Glutamatergic neuron (in vitro differentiated cells): ENCODE results near the gene RBM19. TPM values are rescaled to one million over a fixed set of nuclear protein-coding genes. Genes with fewer than 3 reads are reported as not detected.
"Not testable (repeated sequence)": the region's sequence is repeated elsewhere in the genome, so short reads cannot be mapped to it uniquely, and the experiment has no call there.

ENCODE experiments used
- DNase-seq: peaks from one replicate; pipeline ENCODE4 v3.0.0; 2022
- H3K27ac Mint-ChIP-seq: one replicate; pipeline ENCODE4 v1.8.0; 2020; ENCODE audit warnings: mild to moderate bottlenecking, mixed read lengths, inconsistent platforms; ENCODE audit not compliant: unreplicated experiment
- H3K27me3 Mint-ChIP-seq: one replicate; pipeline ENCODE4 v1.8.0; 2020; ENCODE audit warnings: mild to moderate bottlenecking, moderate library complexity, mixed read lengths, inconsistent platforms; ENCODE audit not compliant: unreplicated experiment
- H3K36me3 Mint-ChIP-seq: one replicate; pipeline ENCODE4 v1.8.0; 2020; ENCODE audit warnings: mild to moderate bottlenecking, mixed read lengths, inconsistent platforms; ENCODE audit not compliant: unreplicated experiment
- H3K4me1 Mint-ChIP-seq: one replicate; pipeline ENCODE4 v1.8.0; 2020; ENCODE audit warnings: mild to moderate bottlenecking, low read depth, mixed read lengths, inconsistent platforms; ENCODE audit not compliant: unreplicated experiment
- H3K4me3 Mint-ChIP-seq: one replicate; pipeline ENCODE4 v1.8.0; 2020; ENCODE audit warnings: mild to moderate bottlenecking, mixed read lengths, inconsistent platforms; ENCODE audit not compliant: unreplicated experiment
- H3K9me3 Mint-ChIP-seq: one replicate; pipeline ENCODE4 v1.8.0; 2020; ENCODE audit warnings: mild to moderate bottlenecking, moderate library complexity, mixed read lengths, inconsistent platforms; ENCODE audit not compliant: unreplicated experiment
- total RNA-seq: library from RNA; stranded (reverse); fragmentation: NEBNext Ultra II Directional; extraction: Animal tissue kit (Norgen Biotek cat#: 25700); gene quantifications from one replicate; pipeline ENCODE4 v1.2.1, GENCODE V29; 2021; ENCODE audit not compliant: unreplicated experiment
- TF ChIP-seq, protein P1 (sequence below): fragments of 200-600 bp; sonication (generic); IDR thresholded peaks from one replicate; pipeline ENCODE4 v1.5.0; 2021; ENCODE audit not compliant: partially characterized antibody, unreplicated experiment

RBM19 gene
- total RNA-seq, 1 donor from 2014 or later, result 27.4 TPM

DNA sequence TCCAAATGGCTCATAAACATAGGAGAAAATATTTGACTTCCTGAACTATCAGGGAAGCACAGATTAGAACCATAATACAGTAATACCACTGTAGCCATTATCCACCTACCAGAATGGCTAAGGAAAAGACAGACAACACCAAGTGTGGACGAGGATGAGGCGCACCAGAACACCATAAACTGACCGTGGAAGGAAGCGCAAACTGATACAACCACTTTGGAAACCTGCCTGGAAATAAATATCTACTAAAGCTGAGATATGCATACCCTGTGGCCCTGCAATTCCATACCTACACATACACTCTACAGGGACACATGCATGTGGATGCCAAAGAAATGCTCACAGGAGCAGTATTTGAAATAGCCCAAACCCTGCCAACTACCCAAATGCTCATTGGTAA, 60.3 kb downstream of the RBM19 start:
- TF ChIP-seq, protein P1, sequence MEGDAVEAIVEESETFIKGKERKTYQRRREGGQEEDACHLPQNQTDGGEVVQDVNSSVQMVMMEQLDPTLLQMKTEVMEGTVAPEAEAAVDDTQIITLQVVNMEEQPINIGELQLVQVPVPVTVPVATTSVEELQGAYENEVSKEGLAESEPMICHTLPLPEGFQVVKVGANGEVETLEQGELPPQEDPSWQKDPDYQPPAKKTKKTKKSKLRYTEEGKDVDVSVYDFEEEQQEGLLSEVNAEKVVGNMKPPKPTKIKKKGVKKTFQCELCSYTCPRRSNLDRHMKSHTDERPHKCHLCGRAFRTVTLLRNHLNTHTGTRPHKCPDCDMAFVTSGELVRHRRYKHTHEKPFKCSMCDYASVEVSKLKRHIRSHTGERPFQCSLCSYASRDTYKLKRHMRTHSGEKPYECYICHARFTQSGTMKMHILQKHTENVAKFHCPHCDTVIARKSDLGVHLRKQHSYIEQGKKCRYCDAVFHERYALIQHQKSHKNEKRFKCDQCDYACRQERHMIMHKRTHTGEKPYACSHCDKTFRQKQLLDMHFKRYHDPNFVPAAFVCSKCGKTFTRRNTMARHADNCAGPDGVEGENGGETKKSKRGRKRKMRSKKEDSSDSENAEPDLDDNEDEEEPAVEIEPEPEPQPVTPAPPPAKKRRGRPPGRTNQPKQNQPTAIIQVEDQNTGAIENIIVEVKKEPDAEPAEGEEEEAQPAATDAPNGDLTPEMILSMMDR, result no peak
- Mint-ChIP-seq H3K27ac (no peak overlapping the region), H3K27me3 (peaks cover 3% of the 10 kb centered on the region), H3K9me3 (peaks cover 3% of the 10 kb centered on the region), H3K4me1 (peaks cover 4% of the 10 kb centered on the region), H3K4me3 (no peak overlapping the region), H3K36me3 (peaks cover 11% of the 10 kb centered on the region)
- no peak for DNase-seq

DNA sequence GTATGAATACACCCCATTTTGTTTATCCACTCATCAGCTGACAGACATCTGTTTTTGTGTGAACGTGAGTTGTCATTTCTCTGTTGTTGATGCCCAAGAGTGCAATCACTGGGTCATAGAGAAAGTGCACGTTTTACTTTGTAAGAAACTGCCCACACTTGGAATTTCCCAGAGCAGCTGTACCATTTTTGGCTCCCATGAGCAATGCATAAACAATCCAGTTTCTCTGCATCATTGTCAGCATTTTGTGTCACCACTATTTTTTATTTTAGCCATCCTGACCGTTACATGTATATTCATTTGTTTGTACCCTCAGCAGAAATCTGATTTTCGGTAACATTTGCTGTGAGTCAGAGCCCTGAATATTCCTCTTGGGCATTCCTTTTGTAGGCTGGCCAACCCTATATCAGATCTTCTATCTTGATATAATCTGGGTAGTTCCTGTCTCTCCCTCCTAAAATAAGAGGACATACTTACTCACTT, 62.7 kb downstream of the RBM19 start:
- peaks cover 11% of the 10 kb centered on the region for H3K36me3 Mint-ChIP-seq
- no peak overlapping the region for H3K27ac Mint-ChIP-seq
- H3K4me1 Mint-ChIP-seq, result peaks cover 4% of the 10 kb centered on the region
- no peak overlapping the region for H3K4me3 Mint-ChIP-seq
- TF ChIP-seq, protein P1, result no peak
- H3K9me3 Mint-ChIP-seq, result peaks cover 3% of the 10 kb centered on the region
- H3K27me3 Mint-ChIP-seq, result no peaks in the 10 kb centered on the region
- DNase-seq, result no peak

DNA sequence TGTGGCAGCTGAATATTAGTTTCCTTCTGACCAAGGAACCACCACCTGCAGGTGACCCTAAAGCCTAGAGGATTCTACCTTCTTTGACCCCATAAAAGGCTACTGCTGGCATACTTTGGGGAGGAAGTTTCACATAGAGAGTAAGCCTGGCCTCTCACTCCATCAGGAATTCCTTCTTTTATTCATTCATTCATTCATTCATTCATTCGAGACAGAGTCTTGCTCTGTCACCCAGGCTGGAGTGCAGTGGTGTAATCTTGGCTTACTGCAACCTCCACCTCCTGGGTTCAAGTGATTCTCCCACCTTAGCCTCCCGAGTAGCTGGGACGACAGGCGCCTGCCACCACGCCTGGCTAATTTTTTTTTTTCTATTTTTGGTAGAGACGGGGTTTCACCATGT, 64.8 kb downstream of the RBM19 start:
- H3K36me3 Mint-ChIP-seq, result peaks cover 11% of the 10 kb centered on the region
- H3K4me3 Mint-ChIP-seq, H3K4me1 Mint-ChIP-seq, H3K9me3 Mint-ChIP-seq, DNase-seq, H3K27ac Mint-ChIP-seq, H3K27me3 Mint-ChIP-seq: not testable (repeated sequence)

DNA sequence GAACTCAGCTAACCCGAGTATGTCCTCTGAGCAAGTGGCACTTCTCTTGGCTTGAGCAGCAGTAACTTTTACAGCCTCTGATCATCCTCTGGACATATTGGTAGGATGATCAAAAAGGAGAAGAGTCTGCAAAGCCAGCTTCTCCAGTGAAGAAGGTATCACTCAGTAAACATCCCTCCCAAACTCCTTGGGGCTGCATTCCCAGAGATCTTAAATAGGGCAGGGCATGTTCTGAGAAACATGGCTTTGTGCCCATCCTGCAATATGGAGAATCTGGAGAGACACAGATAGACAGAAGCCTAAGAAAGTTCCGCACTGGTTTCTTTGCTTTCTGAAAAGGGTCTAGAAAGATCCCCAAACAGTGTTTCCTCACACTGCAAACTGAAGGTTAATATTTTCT, 65.4 kb downstream of the RBM19 start:
- Mint-ChIP-seq H3K36me3 (peaks cover 6% of the 10 kb centered on the region), H3K4me3 (no peak overlapping the region), H3K27ac (no peak overlapping the region), H3K4me1 (peaks cover 6% of the 10 kb centered on the region), H3K27me3 (no peaks in the 10 kb centered on the region), H3K9me3 (peaks cover 3% of the 10 kb centered on the region)
- TF ChIP-seq, protein P1, result no peak
- no peak for DNase-seq

DNA sequence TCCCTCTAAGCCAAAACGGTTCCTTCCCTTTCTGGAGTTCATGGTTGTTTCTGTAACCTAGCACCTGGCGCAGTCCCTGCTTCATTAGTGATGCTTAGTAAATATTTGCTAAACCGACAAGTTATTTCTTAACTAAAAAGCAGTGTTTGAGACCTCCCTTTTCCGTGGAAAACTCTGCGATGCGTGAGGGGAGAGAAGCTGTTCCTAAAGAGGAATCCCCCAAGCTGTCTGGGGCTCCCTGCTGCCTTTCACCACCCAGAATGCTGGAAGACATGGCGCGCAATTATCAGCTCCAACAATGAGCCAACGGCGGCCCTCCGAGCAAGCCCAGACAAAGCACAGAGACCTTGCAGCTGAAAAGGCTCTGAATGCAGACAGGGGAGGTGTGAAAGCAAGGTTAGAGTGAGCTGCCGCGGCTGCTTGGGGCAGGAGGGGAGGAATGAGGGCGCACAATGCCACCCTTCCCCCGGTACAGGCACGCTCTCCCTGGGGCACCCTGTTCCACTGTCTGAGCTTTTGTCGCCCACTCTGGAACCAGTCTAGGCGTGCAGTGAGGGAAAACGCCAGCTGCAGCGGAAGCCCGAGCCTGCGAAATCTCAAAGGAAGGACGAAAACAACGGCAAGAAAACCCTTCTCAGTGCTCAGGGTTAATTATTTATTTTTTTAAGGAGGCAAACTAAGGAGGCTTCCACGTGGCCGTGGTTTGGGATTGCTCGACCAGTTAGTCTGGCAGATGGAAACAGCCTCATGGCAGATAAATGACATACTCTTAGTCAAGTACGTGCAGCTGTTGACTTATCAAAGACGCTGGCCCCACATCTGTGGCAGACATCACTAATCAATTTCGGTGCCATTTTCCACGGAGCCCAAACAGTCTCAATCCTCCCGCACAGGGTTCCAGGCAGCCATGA, 66.3 kb downstream of the RBM19 start:
- TF ChIP-seq, protein P1, result no peak
- no peak overlapping the region for H3K4me3 Mint-ChIP-seq
- H3K27ac Mint-ChIP-seq, result no peak overlapping the region
- no peaks in the 10 kb centered on the region for H3K27me3 Mint-ChIP-seq
- DNase-seq, result no peak
- no peaks in the 10 kb centered on the region for H3K36me3 Mint-ChIP-seq
- H3K9me3 Mint-ChIP-seq, result no peaks in the 10 kb centered on the region
- H3K4me1 Mint-ChIP-seq, result peaks cover 6% of the 10 kb centered on the region
